Measurements from ENCODE around the gene TUT1.
"Not testable (repeated sequence)": the region's sequence is repeated elsewhere in the genome, so short reads cannot be mapped to it uniquely, and the experiment has no call there.

The TUT1 gene

GRCh38 chr11:62591448-62592145, at the start of gene TUT1:
TSS of gene TUT1 (minus strand) at chr11:62591523. CDS start at chr11:62591485, 38 bp downstream.
- DNase-seq (ENCODE audit: low read depth, low spot score) = peak; percentile 99
- peak within 1 kb of the TSS; percentile 93 for H3K4me3 ChIP-seq (ENCODE audit: low read depth, low read length)
- no peak for TF ChIP-seq CTCF (IDR thresholded peaks at IDR 0.05; ENCODE audit: low read depth, low read length)
- in situ Hi-C loops (cut with HindIII; ENCODE audit: low sequenced_read_pairs) = no loop called here

GRCh38 chr11:62632492-62632891, 41.2 kb upstream of the TUT1 start:
- DNase-seq (ENCODE audit: low read depth, low spot score) = no peak
- in situ Hi-C loops (cut with HindIII; ENCODE audit: low sequenced_read_pairs) = no loop called here
- H3K4me3 ChIP-seq (ENCODE audit: low read depth, low read length) = no peak overlapping the region
- no peak for TF ChIP-seq CTCF (IDR thresholded peaks at IDR 0.05; ENCODE audit: low read depth, low read length)

GRCh38 chr11:62627713-62628112, 36.4 kb upstream of the TUT1 start:
- no peak overlapping the region for H3K4me3 ChIP-seq (ENCODE audit: low read depth, low read length)
- in situ Hi-C loops (cut with HindIII; ENCODE audit: low sequenced_read_pairs) = no loop called here
- no peak for TF ChIP-seq CTCF (IDR thresholded peaks at IDR 0.05; ENCODE audit: low read depth, low read length)
- no peak for DNase-seq (ENCODE audit: low read depth, low spot score)

GRCh38 chr11:62622476-62623089, 31.3 kb upstream of the TUT1 start:
- in situ Hi-C loops (cut with HindIII; ENCODE audit: low sequenced_read_pairs) = no loop called here
- TF ChIP-seq CTCF (IDR thresholded peaks at IDR 0.05; ENCODE audit: low read depth, low read length) = no peak
- DNase-seq (ENCODE audit: low read depth, low spot score) = no peak
- no peak overlapping the region for H3K4me3 ChIP-seq (ENCODE audit: low read depth, low read length)

- peak within 1 kb of the TSS; percentile 82 for H3K4me3 ChIP-seq (ENCODE audit: low read depth, low read length)
- in situ Hi-C loops (cut with HindIII; ENCODE audit: low sequenced_read_pairs) = no loop called here
- peak; percentile 6 for TF ChIP-seq CTCF (IDR thresholded peaks at IDR 0.05; ENCODE audit: low read depth, low read length)
- DNase-seq (ENCODE audit: low read depth, low spot score) = peak; percentile 99
Measured at GRCh38 chr11:62621567-62622470, 30.5 kb upstream of the TUT1 start, which contains the start of gene B3GAT3. TSS of gene B3GAT3 (minus strand) at chr11:62621986. CDS start at chr11:62621947, 39 bp downstream.

GRCh38 chr11:62621027-62621566, 29.8 kb upstream of the TUT1 start:
- DNase-seq (ENCODE audit: low read depth, low spot score) = no peak
- in situ Hi-C loops (cut with HindIII; ENCODE audit: low sequenced_read_pairs) = no loop called here
- peak overlapping the region; percentile 82 for H3K4me3 ChIP-seq (ENCODE audit: low read depth, low read length)
- TF ChIP-seq CTCF (IDR thresholded peaks at IDR 0.05; ENCODE audit: low read depth, low read length) = no peak

- in situ Hi-C loops (cut with HindIII; ENCODE audit: low sequenced_read_pairs); DNase-seq (ENCODE audit: low read depth, low spot score); H3K4me3 ChIP-seq (ENCODE audit: low read depth, low read length): not testable (repeated sequence)
Measured at GRCh38 chr11:62616957-62617356, 25.6 kb upstream of the TUT1 start.

Data from astrocyte of the spinal cord (primary cell).